GM12872 (cell line): Measurements from ENCODE around the gene CRYBB1.

Experiments used
- TF ChIP-seq, protein P1 (sequence below): IDR thresholded peaks from 3 replicates; pipeline ENCODE4 v1.5.1; 2011; ENCODE audit warnings: low read depth, mild to moderate bottlenecking, low read length, moderate library complexity; ENCODE audit not compliant: insufficient read depth

Gene CRYBB1

DNA sequence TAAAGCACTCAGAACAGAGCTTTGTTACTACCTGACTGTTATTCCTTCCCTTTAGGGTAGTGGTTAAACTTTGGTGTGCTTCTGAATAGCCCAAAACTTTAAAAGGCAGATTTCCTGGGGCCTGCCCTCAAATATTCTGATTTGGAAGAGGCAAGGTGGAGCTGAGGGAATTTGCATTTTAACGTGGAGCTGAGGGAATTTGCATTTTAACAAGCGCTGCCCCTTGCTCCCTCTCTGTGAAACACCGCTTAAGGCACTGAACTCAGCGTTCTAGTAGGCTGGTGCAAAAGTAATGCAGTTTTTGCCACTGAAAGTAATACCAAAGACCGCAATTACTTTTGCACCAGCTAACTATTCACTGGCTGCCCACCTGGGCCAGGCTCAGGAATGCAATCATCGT lies 62.9 kb downstream of the CRYBB1 start:
- TF ChIP-seq, protein P1, sequence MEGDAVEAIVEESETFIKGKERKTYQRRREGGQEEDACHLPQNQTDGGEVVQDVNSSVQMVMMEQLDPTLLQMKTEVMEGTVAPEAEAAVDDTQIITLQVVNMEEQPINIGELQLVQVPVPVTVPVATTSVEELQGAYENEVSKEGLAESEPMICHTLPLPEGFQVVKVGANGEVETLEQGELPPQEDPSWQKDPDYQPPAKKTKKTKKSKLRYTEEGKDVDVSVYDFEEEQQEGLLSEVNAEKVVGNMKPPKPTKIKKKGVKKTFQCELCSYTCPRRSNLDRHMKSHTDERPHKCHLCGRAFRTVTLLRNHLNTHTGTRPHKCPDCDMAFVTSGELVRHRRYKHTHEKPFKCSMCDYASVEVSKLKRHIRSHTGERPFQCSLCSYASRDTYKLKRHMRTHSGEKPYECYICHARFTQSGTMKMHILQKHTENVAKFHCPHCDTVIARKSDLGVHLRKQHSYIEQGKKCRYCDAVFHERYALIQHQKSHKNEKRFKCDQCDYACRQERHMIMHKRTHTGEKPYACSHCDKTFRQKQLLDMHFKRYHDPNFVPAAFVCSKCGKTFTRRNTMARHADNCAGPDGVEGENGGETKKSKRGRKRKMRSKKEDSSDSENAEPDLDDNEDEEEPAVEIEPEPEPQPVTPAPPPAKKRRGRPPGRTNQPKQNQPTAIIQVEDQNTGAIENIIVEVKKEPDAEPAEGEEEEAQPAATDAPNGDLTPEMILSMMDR = no peak

GRCh38 chr22:26553056-26553752 lies 64.6 kb downstream of the CRYBB1 start:
- TF ChIP-seq, protein P1 = no peak

- TF ChIP-seq, protein P1 = no peak
Observed at GRCh38 chr22:26552466-26552865, 65.4 kb downstream of the CRYBB1 start.

GRCh38 chr22:26551568-26551967 lies 66.3 kb downstream of the CRYBB1 start:
- TF ChIP-seq, protein P1 = no peak

- TF ChIP-seq, protein P1 = no peak
Observed at GRCh38 chr22:26550498-26551033, 67.3 kb downstream of the CRYBB1 start.

DNA sequence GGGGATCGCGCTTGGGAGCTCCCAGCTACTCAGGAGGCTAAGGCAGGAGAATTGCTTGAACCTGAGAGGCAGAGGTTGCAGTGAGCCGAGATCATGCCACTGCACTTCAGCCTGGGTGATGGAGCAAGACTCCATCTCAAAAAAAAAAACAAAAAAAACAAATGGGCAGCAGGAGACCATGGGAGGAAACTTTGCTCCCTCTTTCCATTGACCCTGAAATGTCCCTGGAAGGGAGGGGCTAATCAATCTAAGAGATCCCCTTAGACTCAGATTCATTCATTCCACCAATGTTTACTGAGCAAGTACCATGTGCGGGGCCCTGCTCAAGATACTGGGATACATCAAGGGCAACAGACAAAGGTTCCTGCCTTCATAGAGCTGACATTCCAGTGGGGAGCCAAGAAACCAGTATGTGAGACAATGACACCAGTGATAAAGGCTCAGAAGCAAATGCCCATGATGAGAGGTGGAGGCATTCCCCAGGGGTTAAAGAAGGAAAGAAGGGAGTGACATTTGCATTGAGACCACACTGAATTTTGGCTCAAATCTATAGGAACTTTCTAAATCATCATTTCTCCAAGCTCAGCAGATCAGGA lies 67.8 kb downstream of the CRYBB1 start:
- TF ChIP-seq, protein P1 = no peak
